Ishikawa (cell line): ENCODE data around the gene DCN.

Experiments
- CEBPB ChIP-seq: IDR thresholded peaks from 2 replicates; pipeline ENCODE4 v1.6.1; 2012
- CREB1 ChIP-seq: IDR thresholded peaks from 2 replicates; pipeline ENCODE4 v1.6.1; 2012; ENCODE audit warnings: low read depth
- EP300 ChIP-seq: IDR thresholded peaks from 2 replicates; pipeline ENCODE4 v1.6.1; 2012; ENCODE audit warnings: borderline replicate concordance
- FOXM1 ChIP-seq: IDR thresholded peaks from 2 replicates; pipeline ENCODE4 v1.6.1; 2012; ENCODE audit warnings: low read depth, borderline replicate concordance
- NFIC ChIP-seq: IDR thresholded peaks from 2 replicates; pipeline ENCODE4 v1.6.1; 2012
- RAD21 ChIP-seq: IDR thresholded peaks from 2 replicates; pipeline ENCODE4 v1.6.1; 2012; ENCODE audit warnings: low read depth
- TAF1 ChIP-seq: IDR thresholded peaks from 2 replicates; pipeline ENCODE4 v1.6.1; 2012; ENCODE audit warnings: low read depth, mild to moderate bottlenecking
- TCF12 ChIP-seq: IDR thresholded peaks from 2 replicates; pipeline ENCODE4 v1.6.1; 2012; ENCODE audit warnings: low read depth
- YY1 ChIP-seq: IDR thresholded peaks from 2 replicates; pipeline ENCODE4 v1.6.1; 2012; ENCODE audit warnings: low read depth
- ZBTB7A ChIP-seq: IDR thresholded peaks from 2 replicates; pipeline ENCODE4 v1.6.1; 2012; ENCODE audit warnings: low read depth
- TF ChIP-seq, protein P1 (sequence below): IDR thresholded peaks from 2 replicates; pipeline ENCODE4 v1.6.1; 2012
- TF ChIP-seq, protein P2 (sequence below): IDR thresholded peaks from 2 replicates; pipeline ENCODE4 v1.6.1; 2012; ENCODE audit warnings: low read depth, mild to moderate bottlenecking

DNA sequence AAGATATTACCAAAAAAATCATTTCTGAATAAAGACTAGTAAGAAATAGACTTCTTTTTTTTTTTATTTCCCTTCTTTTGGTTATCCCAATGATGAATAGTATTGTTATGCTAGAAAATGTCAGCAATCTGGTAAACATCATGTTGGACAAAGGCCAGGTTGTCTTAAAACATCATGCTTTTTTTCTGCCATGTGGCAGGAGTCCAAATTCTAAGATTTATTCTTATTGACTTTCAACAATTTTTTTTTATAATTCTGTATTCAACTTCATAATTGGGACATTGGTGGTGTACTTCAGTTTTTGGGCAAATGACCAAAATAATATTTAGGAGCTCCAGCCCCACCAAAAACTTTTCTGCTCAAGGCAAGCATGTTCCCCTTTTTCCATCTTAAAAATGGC lies 10.5 kb downstream of the DCN start:
- no peak for TF ChIP-seq TAF1
- no peak for TF ChIP-seq CEBPB
- no peak for TF ChIP-seq CREB1
- no peak for TF ChIP-seq NFIC
- TF ChIP-seq YY1: no peak
- TF ChIP-seq, protein P1, sequence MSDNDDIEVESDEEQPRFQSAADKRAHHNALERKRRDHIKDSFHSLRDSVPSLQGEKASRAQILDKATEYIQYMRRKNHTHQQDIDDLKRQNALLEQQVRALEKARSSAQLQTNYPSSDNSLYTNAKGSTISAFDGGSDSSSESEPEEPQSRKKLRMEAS: no peak
- TF ChIP-seq RAD21: no peak
- TF ChIP-seq ZBTB7A: no peak
- TF ChIP-seq FOXM1: no peak
- TF ChIP-seq, protein P2, sequence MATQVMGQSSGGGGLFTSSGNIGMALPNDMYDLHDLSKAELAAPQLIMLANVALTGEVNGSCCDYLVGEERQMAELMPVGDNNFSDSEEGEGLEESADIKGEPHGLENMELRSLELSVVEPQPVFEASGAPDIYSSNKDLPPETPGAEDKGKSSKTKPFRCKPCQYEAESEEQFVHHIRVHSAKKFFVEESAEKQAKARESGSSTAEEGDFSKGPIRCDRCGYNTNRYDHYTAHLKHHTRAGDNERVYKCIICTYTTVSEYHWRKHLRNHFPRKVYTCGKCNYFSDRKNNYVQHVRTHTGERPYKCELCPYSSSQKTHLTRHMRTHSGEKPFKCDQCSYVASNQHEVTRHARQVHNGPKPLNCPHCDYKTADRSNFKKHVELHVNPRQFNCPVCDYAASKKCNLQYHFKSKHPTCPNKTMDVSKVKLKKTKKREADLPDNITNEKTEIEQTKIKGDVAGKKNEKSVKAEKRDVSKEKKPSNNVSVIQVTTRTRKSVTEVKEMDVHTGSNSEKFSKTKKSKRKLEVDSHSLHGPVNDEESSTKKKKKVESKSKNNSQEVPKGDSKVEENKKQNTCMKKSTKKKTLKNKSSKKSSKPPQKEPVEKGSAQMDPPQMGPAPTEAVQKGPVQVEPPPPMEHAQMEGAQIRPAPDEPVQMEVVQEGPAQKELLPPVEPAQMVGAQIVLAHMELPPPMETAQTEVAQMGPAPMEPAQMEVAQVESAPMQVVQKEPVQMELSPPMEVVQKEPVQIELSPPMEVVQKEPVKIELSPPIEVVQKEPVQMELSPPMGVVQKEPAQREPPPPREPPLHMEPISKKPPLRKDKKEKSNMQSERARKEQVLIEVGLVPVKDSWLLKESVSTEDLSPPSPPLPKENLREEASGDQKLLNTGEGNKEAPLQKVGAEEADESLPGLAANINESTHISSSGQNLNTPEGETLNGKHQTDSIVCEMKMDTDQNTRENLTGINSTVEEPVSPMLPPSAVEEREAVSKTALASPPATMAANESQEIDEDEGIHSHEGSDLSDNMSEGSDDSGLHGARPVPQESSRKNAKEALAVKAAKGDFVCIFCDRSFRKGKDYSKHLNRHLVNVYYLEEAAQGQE: no peak
- no peak for TF ChIP-seq EP300
- TF ChIP-seq TCF12: no peak
